D721Med (cell line): ENCODE results near the gene PWWP2B.
A peak's percentile ranks its signal among the peaks of the same experiment; 100 is the strongest.

Experiments
- DNase-seq: peaks from one replicate; pipeline ENCODE4 v3.0.0; 2011; ENCODE audit warnings: low spot score; ENCODE audit not compliant: insufficient read length
- FAIRE-seq: peaks from 2 replicates; lab custom pipeline; 2011; peaks lifted over from hg19 to GRCh38; lab: Jason Lieb, UNC
- TF ChIP-seq, protein P1 (sequence below): IDR thresholded peaks from 2 replicates; pipeline ENCODE4 v1.5.1; 2012; ENCODE audit warnings: mild to moderate bottlenecking, control low read depth; ENCODE audit not compliant: insufficient read depth; ENCODE audit errors: missing control alignments

The PWWP2B gene

DNA sequence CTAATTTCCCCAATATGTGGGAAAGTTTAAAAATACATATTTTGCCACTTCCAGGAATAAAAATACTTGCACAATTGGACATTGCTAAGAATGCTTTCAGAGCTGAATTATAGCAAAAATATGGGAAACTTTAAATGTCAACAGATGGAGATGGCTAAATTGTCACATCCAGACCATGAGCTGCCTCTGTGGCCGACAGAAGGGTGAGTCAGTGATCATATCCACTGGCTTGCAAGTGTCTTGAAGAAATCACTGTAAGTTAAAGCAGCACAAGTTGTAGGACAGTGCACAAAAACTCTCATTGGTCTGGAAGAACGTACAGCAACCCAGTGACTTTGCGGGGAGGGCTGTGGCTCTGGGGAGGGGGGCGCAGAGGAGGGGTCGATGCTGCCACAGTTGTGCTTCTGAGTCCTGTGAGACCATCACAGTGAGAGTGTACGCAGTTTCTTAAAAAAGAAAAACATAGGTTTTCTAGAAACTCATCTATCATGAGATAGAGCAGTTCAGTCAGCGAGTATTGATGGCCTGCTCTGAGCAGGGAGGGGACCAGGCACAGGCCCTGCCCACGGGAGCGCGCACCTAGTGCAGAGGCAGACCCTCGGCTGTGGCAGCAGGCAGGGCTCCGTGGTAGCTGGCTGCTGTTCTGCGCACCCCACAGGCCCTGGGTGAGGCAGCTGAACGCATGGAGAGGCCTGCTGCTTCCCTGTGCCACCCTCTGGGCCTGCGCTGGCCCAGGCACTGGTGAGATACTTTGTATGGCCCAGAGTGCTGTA, 39.5 kb upstream of the PWWP2B start:
- TF ChIP-seq, protein P1, sequence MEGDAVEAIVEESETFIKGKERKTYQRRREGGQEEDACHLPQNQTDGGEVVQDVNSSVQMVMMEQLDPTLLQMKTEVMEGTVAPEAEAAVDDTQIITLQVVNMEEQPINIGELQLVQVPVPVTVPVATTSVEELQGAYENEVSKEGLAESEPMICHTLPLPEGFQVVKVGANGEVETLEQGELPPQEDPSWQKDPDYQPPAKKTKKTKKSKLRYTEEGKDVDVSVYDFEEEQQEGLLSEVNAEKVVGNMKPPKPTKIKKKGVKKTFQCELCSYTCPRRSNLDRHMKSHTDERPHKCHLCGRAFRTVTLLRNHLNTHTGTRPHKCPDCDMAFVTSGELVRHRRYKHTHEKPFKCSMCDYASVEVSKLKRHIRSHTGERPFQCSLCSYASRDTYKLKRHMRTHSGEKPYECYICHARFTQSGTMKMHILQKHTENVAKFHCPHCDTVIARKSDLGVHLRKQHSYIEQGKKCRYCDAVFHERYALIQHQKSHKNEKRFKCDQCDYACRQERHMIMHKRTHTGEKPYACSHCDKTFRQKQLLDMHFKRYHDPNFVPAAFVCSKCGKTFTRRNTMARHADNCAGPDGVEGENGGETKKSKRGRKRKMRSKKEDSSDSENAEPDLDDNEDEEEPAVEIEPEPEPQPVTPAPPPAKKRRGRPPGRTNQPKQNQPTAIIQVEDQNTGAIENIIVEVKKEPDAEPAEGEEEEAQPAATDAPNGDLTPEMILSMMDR = no peak
- DNase-seq (no peak), FAIRE-seq (no peak)

DNA sequence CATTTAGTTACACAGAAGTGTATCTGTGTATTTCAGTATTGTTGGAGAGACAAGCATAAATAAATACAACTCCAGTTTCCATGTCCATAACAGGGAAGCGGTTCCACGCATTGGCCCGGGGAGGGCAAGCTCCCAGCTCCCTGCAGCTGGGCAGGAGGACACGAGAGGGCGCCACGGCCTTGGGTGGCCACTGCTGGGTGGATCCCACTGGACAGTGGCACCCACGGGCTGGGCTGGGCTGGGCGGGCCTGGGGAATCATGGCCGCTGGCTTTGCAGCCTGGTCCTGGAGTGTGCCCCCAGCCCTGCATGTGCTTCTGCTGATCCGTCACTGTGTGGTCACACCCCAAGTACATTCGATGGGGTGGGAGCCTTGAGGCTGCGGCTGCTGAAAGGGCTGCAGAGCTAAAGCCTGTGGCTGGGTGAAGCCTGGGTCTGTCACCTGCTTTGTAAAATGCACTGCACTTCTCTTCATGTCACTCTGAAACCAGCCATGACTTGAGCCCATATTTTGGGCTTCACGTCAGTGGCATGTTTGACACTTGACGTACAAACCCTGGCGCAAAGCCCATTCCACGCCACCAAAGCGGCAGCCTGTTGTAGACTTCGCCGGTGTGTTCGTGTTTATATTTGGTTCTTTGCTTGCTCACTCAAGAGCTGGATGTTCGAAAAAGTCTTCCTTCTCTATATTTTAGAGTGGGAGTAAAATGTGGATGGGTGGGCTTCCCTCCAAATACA, 37.5 kb upstream of the PWWP2B start:
- FAIRE-seq (no peak), DNase-seq (no peak)
- TF ChIP-seq, protein P1 = no peak

DNA sequence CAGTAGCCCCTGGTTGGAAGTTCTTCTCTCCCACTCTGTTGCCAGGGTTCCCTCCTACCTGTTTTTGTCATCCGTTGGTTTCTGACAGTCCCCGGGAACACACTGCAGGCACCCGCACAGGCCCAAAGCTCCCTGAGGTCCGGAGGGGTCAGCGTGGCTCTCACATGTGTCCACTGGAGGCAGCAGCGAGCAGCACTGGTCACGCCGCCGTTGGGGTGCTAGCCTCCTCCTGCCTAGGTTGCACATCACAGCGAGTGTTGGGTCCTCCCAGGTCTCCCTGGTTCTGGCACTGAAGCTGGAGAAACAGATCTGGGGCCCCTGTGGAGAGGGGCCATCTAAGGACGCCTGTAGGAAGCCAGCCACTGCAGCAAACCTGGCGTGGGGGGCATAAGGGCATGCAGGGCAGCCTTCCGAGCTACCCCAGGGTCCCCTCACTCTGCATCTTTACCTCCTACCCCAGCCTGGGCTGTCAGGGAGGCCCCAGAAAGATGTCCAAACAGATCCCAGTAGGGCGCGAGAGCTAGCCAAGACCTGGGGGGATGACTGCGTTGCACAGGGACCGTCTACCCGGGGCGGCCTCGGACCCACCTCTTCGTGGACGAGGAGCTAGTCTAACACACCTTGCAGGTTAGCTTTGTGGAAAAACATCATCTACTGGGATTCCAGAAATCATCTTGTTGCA, 36.1 kb upstream of the PWWP2B start:
- TF ChIP-seq, protein P1 = peak; percentile 29
- DNase-seq (no peak), FAIRE-seq (no peak)

DNA sequence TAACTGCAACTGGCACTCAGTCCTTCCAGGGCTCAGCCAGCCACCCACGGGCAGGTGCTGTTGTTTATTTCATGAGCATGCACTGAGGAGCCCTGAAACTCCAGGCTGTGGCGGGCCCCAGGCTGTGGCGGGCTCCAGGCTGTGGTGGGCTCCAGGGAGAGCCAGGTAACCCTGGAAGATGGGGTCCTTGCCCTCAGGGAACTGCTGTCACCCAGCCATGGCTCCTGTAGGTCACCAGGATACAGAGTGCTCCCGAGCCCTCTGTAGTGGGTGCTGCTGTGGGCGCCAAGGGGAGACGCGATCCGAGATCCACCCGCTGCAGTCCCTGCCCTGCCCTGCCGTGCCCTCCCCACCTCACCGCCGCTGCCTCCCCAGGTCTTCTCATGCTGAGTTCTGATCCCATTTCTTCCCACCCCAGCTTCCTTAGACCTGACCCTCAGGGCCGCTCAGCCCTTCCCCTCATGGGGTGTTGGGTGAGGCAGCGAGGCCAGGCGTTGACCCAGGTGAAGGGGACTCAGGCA, 35.4 kb upstream of the PWWP2B start:
- DNase-seq (no peak), FAIRE-seq (no peak)
- TF ChIP-seq, protein P1 = no peak

DNA sequence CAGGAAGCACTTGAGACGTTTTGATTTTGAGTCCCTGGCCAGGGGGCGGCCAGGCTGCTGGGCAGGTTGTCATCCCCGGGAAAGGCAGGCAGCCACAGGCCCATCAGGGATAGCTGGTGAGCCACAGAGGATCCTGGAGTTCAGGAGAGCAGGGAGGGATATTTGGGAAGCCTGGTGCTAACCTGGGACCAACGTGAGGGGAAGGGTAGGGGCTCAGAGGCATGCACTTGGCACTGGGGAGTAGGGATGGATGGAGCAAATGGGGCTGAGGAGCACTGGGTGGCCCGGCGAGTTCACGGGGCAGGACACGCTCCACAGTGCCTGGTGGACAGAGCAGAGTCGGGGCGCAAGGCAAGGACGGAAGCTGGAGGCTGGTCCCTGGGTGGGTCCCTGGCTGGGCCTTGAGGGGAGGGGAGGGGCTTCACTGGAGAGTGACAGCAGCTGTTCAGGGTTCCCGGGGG, 34.8 kb upstream of the PWWP2B start:
- TF ChIP-seq, protein P1 = no peak
- DNase-seq (no peak), FAIRE-seq (no peak)

DNA sequence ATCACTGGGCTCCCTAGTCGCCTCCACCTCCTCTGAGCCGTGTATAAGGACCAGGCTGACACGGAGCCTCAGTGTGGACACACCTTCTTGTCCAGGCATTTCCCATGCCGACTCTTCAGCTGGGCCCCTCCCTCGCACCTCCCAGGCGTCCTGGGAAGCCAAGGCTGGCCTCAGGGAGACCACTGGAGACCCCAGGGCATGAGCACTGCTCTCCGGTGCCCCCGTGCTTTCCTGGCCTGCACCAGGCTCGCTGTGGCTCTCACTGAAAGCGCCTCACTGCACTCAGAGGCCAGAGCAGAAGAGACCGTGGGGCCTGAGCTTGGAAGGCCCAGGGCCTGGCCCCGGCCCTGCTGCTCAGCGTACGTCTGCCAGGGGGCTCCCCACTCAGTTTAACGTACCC, 33.6 kb upstream of the PWWP2B start:
- DNase-seq (no peak), FAIRE-seq (no peak)
- TF ChIP-seq, protein P1 = no peak
